HG03135 (cell line): ENCODE data around the gene ETNPPL.

Experiments
- ATAC-seq: cut with Tn5 transposase; IDR thresholded peaks from one replicate; pipeline ENCODE4 v1.9.1; 2021; ENCODE audit warnings: mild to moderate bottlenecking, moderate library complexity; ENCODE audit not compliant: unreplicated experiment

Gene ETNPPL

GRCh38 chr4:108702960-108703359 lies 59.9 kb downstream of the ETNPPL start:
- ATAC-seq: no peak

- no peak for ATAC-seq
Observed at GRCh38 chr4:108700081-108700757, 62.6 kb downstream of the ETNPPL start.

- no peak for ATAC-seq
Observed at GRCh38 chr4:108696160-108696559, 66.7 kb downstream of the ETNPPL start.

GRCh38 chr4:108695062-108695461 lies 67.8 kb downstream of the ETNPPL start:
- ATAC-seq: no peak

DNA sequence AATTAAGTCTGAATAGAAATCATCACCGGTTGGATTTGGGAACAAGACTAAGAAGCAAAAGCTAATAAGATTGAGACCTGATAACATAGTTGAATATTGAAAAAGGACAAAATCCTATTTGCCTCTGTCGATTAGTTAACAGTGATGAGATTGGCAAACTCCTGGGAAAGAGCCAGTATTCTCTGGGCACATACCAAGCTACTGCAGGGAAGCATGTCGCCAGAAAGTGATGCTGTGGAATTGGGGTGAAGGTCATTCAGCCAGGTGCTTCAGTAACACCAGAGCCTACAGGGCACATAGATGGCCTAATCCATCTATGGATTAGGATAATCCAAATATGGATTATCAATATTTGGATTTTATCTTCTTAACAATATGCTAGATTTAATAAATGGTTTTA lies 68.4 kb downstream of the ETNPPL start:
- no peak for ATAC-seq

DNA sequence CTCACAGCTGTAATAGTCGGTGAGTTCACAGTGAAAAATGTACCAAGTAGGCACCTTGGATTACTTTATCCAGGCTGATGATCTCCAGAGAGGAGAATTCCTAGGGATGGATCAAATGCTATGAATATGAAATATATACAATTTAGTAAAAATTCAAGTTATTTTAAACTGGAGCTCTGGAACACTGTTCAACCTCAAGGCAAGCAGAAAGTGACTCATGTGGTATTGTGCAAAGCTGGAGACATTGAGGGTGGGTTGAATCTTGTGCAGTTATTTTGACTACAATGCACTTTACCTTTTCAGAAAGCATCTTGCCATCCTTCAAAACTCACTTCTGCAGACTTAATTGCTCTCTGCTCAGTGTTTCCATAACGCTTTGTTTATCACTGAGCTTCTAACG lies 69.0 kb downstream of the ETNPPL start:
- ATAC-seq: no peak

DNA sequence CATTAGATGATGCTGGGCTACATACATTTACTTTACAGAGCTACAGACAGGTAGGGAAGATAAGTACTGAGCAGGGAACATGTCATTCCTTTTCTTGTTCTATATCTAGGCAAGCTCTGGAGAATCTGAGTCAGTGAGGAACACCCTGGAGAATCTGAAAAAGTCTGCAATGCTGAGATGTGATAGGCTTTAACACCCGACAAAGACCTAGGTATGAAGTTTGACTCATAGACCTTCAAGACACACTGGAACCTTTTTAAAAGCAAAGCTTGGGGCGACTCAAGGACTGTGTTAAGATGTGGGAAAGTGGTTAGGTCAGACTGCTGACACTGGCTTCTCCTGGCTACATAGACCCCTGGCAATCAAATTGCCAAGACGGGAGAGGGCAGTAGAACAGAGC lies 69.6 kb downstream of the ETNPPL start:
- no peak for ATAC-seq
